H1 (cell line): ENCODE results near the gene TRNP1. TPM values are rescaled to one million over a fixed set of nuclear protein-coding genes. Genes with fewer than 3 reads are reported as not detected.

Experiments used
- CTCF ChIA-PET: fragments of 300-600 bp; sonication (Branson Sonifier 250); formaldehyde crosslinking; loops from one replicate; lab custom pipeline; 2021; ENCODE audit not compliant: partially characterized antibody; lab: Charles Lee
- POLR2A ChIA-PET: fragments of 300-600 bp; sonication (Branson Sonifier 250); formaldehyde crosslinking; loops from one replicate; lab custom pipeline; 2021; ENCODE audit warnings: inconsistent platforms; ENCODE audit not compliant: partially characterized antibody; lab: Charles Lee
- DNase-seq, 2 experiments: peaks; one replicate each; pipeline versions ENCODE4 v3.0.0 to v3.0.0-alpha.2; 2010 to 2022; ENCODE audit warnings: low spot score in 2 of 2, low read depth in 1 of 2, mixed read lengths in 1 of 2
- FAIRE-seq: peaks from 2 replicates; lab custom pipeline; 2011; peaks lifted over from hg19 to GRCh38; lab: Jason Lieb, UNC
- H2AFZ ChIP-seq: 2 replicates; pipeline ENCODE4 v1.8.1; 2012; ENCODE audit warnings: low read length, inconsistent platforms
- H2AK5ac ChIP-seq: 2 replicates; pipeline ENCODE4 v1.6.1; 2013; ENCODE audit warnings: low read depth, low read length
- H2BK120ac ChIP-seq: replicated peaks from 2 replicates; pipeline ENCODE3; 2013; ENCODE audit warnings: low read depth, low read length, inconsistent platforms
- H2BK12ac ChIP-seq: 2 replicates; pipeline ENCODE4 v1.6.1; 2013; ENCODE audit warnings: low read depth, low read length
- H2BK15ac ChIP-seq: 2 replicates; pipeline ENCODE4 v1.6.1; 2013; ENCODE audit warnings: low read length
- H2BK20ac ChIP-seq: 2 replicates; pipeline ENCODE4 v1.6.1; 2013; ENCODE audit warnings: low read length
- H2BK5ac ChIP-seq: 2 replicates; pipeline ENCODE4 v1.6.1; 2013; ENCODE audit warnings: low read depth, low read length
- H3K14ac ChIP-seq: 2 replicates; pipeline ENCODE4 v1.6.1; 2013; ENCODE audit warnings: inconsistent platforms; ENCODE audit not compliant: insufficient read length
- H3K18ac ChIP-seq: 2 replicates; pipeline ENCODE4 v1.6.1; 2013; ENCODE audit warnings: low read length; ENCODE audit errors: extremely low read depth
- H3K23ac ChIP-seq: 2 replicates; pipeline ENCODE4 v1.6.1; 2013; ENCODE audit warnings: inconsistent platforms; ENCODE audit not compliant: insufficient read length
- H3K23me2 ChIP-seq: 2 replicates; pipeline ENCODE4 v1.6.1; 2013; ENCODE audit warnings: low read depth, low read length
- H3K27ac ChIP-seq: 2 replicates; pipeline ENCODE4 v1.6.1; 2011; ENCODE audit warnings: low read depth, low read length, inconsistent platforms
- H3K27me3 ChIP-seq, 4 experiments: replicated peaks in 1 of 4; 1 replicate in 1 of 4; 2 replicates in 3 of 4; pipeline versions ENCODE4 v1.6.1 to v1.8.1; 2011 to 2013; ENCODE audit warnings: low read length in 3 of 4, mild to moderate bottlenecking in 3 of 4, inconsistent platforms in 2 of 4, mixed read lengths in 2 of 4, moderate library complexity in 1 of 4; ENCODE audit not compliant: control insufficient read depth in 3 of 4, insufficient read depth in 3 of 4; ENCODE audit errors: extremely low read depth in 1 of 4
- H3K36me3 ChIP-seq, 4 experiments: 2 replicates each; pipeline versions ENCODE4 v1.6.1 to v1.8.1; 2011 to 2013; ENCODE audit warnings: mild to moderate bottlenecking in 4 of 4, low read length in 3 of 4, moderate library complexity in 2 of 4, control low read depth in 1 of 4, inconsistent platforms in 1 of 4; ENCODE audit not compliant: insufficient read depth in 4 of 4, control insufficient read depth in 2 of 4
- H3K4ac ChIP-seq: replicated peaks from 2 replicates; pipeline ENCODE3; 2013; ENCODE audit warnings: low read length, low read depth, mixed read lengths, inconsistent platforms; ENCODE audit not compliant: insufficient read length
- H3K4me1 ChIP-seq, 4 experiments: replicated peaks in 1 of 4; 1 replicate in 1 of 4; 2 replicates in 3 of 4; pipeline versions ENCODE4 v1.6.1 to v1.8.1; 2011 to 2013; ENCODE audit warnings: low read length in 3 of 4, inconsistent platforms in 2 of 4, mixed read lengths in 1 of 4; ENCODE audit not compliant: insufficient read depth in 4 of 4, control insufficient read depth in 3 of 4
- H3K4me2 ChIP-seq, 2 experiments: 2 replicates each; pipeline versions ENCODE4 v1.6.1 to v1.8.1; 2011 to 2013; ENCODE audit warnings: low read depth in 2 of 2, low read length in 2 of 2, control low read depth in 1 of 2, inconsistent platforms in 1 of 2, mild to moderate bottlenecking in 1 of 2; ENCODE audit not compliant: insufficient read depth in 1 of 2
- H3K4me3 ChIP-seq, 4 experiments: fragments of 200-600, 300-600 bp in 1 of 4; sonication (generic), shearing (Covaris generic), sonication (Bioruptor Twin) in 1 of 4; 2 replicates each; pipeline versions ENCODE4 v1.5.1 to v1.8.1; 2011 to 2016; ENCODE audit warnings: low read length in 4 of 4, low read depth in 3 of 4, control low read depth in 2 of 4, inconsistent platforms in 2 of 4, mild to moderate bottlenecking in 2 of 4, mixed read lengths in 1 of 4, moderate library complexity in 1 of 4; ENCODE audit not compliant: insufficient read depth in 2 of 4; ENCODE audit errors: extremely low read depth in 1 of 4
- H3K56ac ChIP-seq: replicated peaks from 2 replicates; pipeline ENCODE3; 2013; ENCODE audit warnings: low read depth, mild to moderate bottlenecking, mixed read lengths, low read length, inconsistent platforms; ENCODE audit not compliant: insufficient read length
- H3K79me1 ChIP-seq: 2 replicates; pipeline ENCODE4 v1.6.1; 2013; ENCODE audit warnings: low read depth, low read length, control low read depth
- H3K79me2 ChIP-seq, 2 experiments: 2 replicates each; pipeline versions ENCODE4 v1.6.1 to v1.8.1; 2012 to 2013; ENCODE audit warnings: low read length in 2 of 2, mild to moderate bottlenecking in 2 of 2, inconsistent platforms in 1 of 2; ENCODE audit not compliant: insufficient read depth in 2 of 2, control insufficient read depth in 1 of 2
- H3K9ac ChIP-seq, 4 experiments: replicated peaks in 1 of 4; 1 replicate in 1 of 4; 2 replicates in 3 of 4; pipeline versions ENCODE4 v1.6.1 to v1.8.1; 2011 to 2013; ENCODE audit warnings: low read depth in 3 of 4, low read length in 3 of 4, control low read depth in 2 of 4, mild to moderate bottlenecking in 2 of 4, moderate library complexity in 2 of 4, inconsistent platforms in 1 of 4; ENCODE audit errors: extremely low read depth in 1 of 4
- H3K9me3 ChIP-seq, 2 experiments: 2 replicates each; pipeline versions ENCODE4 v1.6.1 to v1.8.1; 2012 to 2013; ENCODE audit warnings: mild to moderate bottlenecking in 2 of 2, moderate library complexity in 2 of 2, control low read depth in 1 of 2, inconsistent platforms in 1 of 2, low read depth in 1 of 2, low read length in 1 of 2, mixed read lengths in 1 of 2; ENCODE audit not compliant: insufficient read depth in 2 of 2
- H4K20me1 ChIP-seq, 2 experiments: replicated peaks in 1 of 2; 2 replicates each; pipeline versions ENCODE3 to v1.8.1; 2011 to 2013; ENCODE audit warnings: inconsistent platforms in 2 of 2, low read length in 2 of 2, mild to moderate bottlenecking in 1 of 2; ENCODE audit not compliant: insufficient read depth in 2 of 2, control insufficient read depth in 1 of 2
- H4K5ac ChIP-seq: 2 replicates; pipeline ENCODE4 v1.6.1; 2013; ENCODE audit warnings: low read length, low read depth, mixed read lengths, inconsistent platforms; ENCODE audit not compliant: insufficient read length
- H4K8ac ChIP-seq: 2 replicates; pipeline ENCODE4 v1.8.0; 2013; ENCODE audit warnings: mild to moderate bottlenecking, moderate library complexity, low read length, inconsistent platforms; ENCODE audit not compliant: insufficient read depth; ENCODE audit errors: extremely low read depth
- H4K91ac ChIP-seq: replicated peaks from 2 replicates; pipeline ENCODE3; 2013; ENCODE audit warnings: low read length, mixed read lengths, inconsistent platforms; ENCODE audit not compliant: insufficient read length
- CEBPB ChIP-seq: IDR thresholded peaks from 2 replicates; pipeline ENCODE4 v1.6.1; 2012; ENCODE audit warnings: low read depth, low read length
- JUND ChIP-seq: IDR thresholded peaks from 2 replicates; pipeline ENCODE4 v1.6.1; 2011; ENCODE audit warnings: mild to moderate bottlenecking, improper control_type of control experiment, low read length
- POU5F1 ChIP-seq: IDR thresholded peaks from 2 replicates; pipeline ENCODE4 v1.6.1; 2011; ENCODE audit warnings: low read depth, mild to moderate bottlenecking, low read length, moderate library complexity
- RAD21 ChIP-seq, 2 experiments: IDR thresholded peaks in 1 of 2; conservative IDR thresholded peaks in 1 of 2; 2 replicates each; pipeline ENCODE4 v1.6.1; 2011; ENCODE audit warnings: low read depth in 2 of 2, low read length in 2 of 2, improper control_type of control experiment in 1 of 2, inconsistent platforms in 1 of 2, mild to moderate bottlenecking in 1 of 2, moderate library complexity in 1 of 2
- RXRA ChIP-seq: IDR thresholded peaks from 2 replicates; pipeline ENCODE4 v1.6.1; 2011; ENCODE audit warnings: low read depth, mild to moderate bottlenecking, low read length, moderate library complexity; ENCODE audit not compliant: insufficient read depth
- SP2 ChIP-seq: IDR thresholded peaks from 2 replicates; pipeline ENCODE4 v1.6.1; 2012; ENCODE audit warnings: mild to moderate bottlenecking, low read length, inconsistent platforms
- TCF12 ChIP-seq: IDR thresholded peaks from 2 replicates; pipeline ENCODE4 v1.6.1; 2011; ENCODE audit warnings: low read depth, mild to moderate bottlenecking, low read length
- ZNF274 ChIP-seq: IDR thresholded peaks from 2 replicates; pipeline ENCODE4 v1.7.0; 2012; ENCODE audit warnings: low read length, borderline replicate concordance; ENCODE audit errors: extremely low read depth
- WGBS, 2 experiments: shearing (Covaris generic) in 1 of 2; methylation state at CpG; one replicate each; pipeline versions ENCODE4 v1.1.6 to v1.1.7; 2013 to 2015; ENCODE audit warnings: low lambda C conversion rate in 2 of 2, mixed read lengths in 2 of 2, inconsistent platforms in 1 of 2, low coverage in 1 of 2, missing lambda C conversion rate in 1 of 2; ENCODE audit not compliant: insufficient replicate concordance in 2 of 2, insufficient coverage in 1 of 2, insufficient read length in 1 of 2; ENCODE audit errors: extremely low coverage in 1 of 2, missing lambda C conversion rate in 1 of 2; 5-methylcytosine and 5-hydroxymethylcytosine counted together
- polyA plus RNA-seq, 7 experiments: library from polyadenylated mRNA; depleted of rRNA in 3 of 7; stranded (reverse) in 5 of 7; unstranded in 2 of 7; fragments of >200 nt in 5 of 7; fragments of 200-250 nt in 2 of 7; gene quantifications; 1 replicate in 5 of 7; 2 replicates in 1 of 7; 4 replicates in 1 of 7; pipeline versions ENCODE4 v1.2.1 to v1.2.3, GENCODE V29; 2011 to 2013; ENCODE audit warnings: missing spikeins in 2 of 7, mixed read lengths in 2 of 7
- total RNA-seq: library from RNA; stranded (reverse); fragmentation: NEBNext Ultra II Directional; extraction: Animal tissue kit (Norgen Biotek cat#: 25700); gene quantifications from 2 replicates; pipeline ENCODE4 v1.2.1, GENCODE V29; 2021

Gene TRNP1
- total and polyA plus RNA-seq, 2 of the 8 experiments (the other 6 are each of a cell fraction or from before 2014, with no cell fraction given), result 51.7 to 102 TPM

- Histone ChIP-seq H3K27me3 (no peaks in the 10 kb centered on the region; a peak in 1 of 7 replicates), H3K23ac (no peak overlapping the region), H4K91ac (no peak overlapping the region), H2BK12ac (no peak overlapping the region), H3K23me2 (no peaks in the 10 kb centered on the region), H3K18ac (no peak overlapping the region), H3K27ac (no peak overlapping the region), H3K4ac (no peak overlapping the region), H3K4me3 (no peak overlapping the region), H4K8ac (no peak overlapping the region), H3K56ac (no peak overlapping the region), H2AFZ (no peak overlapping the region), H2BK20ac (no peak overlapping the region), H2BK15ac (no peak overlapping the region), H3K14ac (no peak overlapping the region), H3K4me2 (no peak overlapping the region), H3K79me2 (no peaks in the 10 kb centered on the region), H2BK120ac (no peak overlapping the region), H4K5ac (no peak overlapping the region), H2BK5ac (no peak overlapping the region), H3K9ac (no peak overlapping the region), H2AK5ac (no peak overlapping the region), H3K79me1 (no peaks in the 10 kb centered on the region), H3K36me3 (no peaks in the 10 kb centered on the region), H3K4me1 (peaks cover 0 to 6% (median 4%) of the 10 kb centered on the region in 4 experiments), H3K9me3 (no peaks in the 10 kb centered on the region), H4K20me1 (no peaks in the 10 kb centered on the region)
- ChIA-PET CTCF (interaction anchor here (1.4 to 4.0 kb wide), 5 partner anchors 10 to 79 kb away, joined by 3 to 23 read pairs (median 5); no protein-coding TSS in a partner anchor), POLR2A (interaction anchor here (42.2 to 58.9 kb wide), 2 partner anchors 4 to 17 kb away, joined by 1829 read pairs; partner anchors contain the start of genes TENT5B and TRNP1)
- DNase-seq (no peak), FAIRE-seq (no peak)
- WGBS, 2 experiments, result 98% methylated on average over 3 of the region's 3 CpGs; no CpG with 5 or more reads in 1 of the 2 experiments
- TF ChIP-seq JUND, result no peak
- TF ChIP-seq TCF12, result no peak
- TF ChIP-seq POU5F1, result no peak
- TF ChIP-seq RXRA, result no peak
- no peak for TF ChIP-seq CEBPB
- no peak for TF ChIP-seq ZNF274
- no peak for TF ChIP-seq SP2
- TF ChIP-seq RAD21 (IDR thresholded peaks at IDR 0.05 in 1 of 2, conservative IDR thresholded peaks at IDR 0.05 in 1 of 2; ENCODE audit: low read depth in 2 of 2, low read length in 2 of 2), result no peak
Observed at GRCh38 chr1:27018316-27018715, 24.8 kb downstream of the TRNP1 start.
